ENCODE data around the gene EMILIN1. TPM values are rescaled to one million over a fixed set of nuclear protein-coding genes. Genes with fewer than 3 reads are reported as not detected.
A peak's percentile ranks its signal among the peaks of the same experiment; 100 is the strongest.

The EMILIN1 gene
- total and polyA plus RNA-seq, 10 of the 15 experiments (the other 5 are each of a cell fraction or from before 2014, with no cell fraction given), result 0.01 to 2.3 (median 1.2) TPM; not detected in 2

- TF ChIP-seq, protein P1, sequence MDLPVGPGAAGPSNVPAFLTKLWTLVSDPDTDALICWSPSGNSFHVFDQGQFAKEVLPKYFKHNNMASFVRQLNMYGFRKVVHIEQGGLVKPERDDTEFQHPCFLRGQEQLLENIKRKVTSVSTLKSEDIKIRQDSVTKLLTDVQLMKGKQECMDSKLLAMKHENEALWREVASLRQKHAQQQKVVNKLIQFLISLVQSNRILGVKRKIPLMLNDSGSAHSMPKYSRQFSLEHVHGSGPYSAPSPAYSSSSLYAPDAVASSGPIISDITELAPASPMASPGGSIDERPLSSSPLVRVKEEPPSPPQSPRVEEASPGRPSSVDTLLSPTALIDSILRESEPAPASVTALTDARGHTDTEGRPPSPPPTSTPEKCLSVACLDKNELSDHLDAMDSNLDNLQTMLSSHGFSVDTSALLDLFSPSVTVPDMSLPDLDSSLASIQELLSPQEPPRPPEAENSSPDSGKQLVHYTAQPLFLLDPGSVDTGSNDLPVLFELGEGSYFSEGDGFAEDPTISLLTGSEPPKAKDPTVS (IDR thresholded peaks at IDR 0.05; ENCODE audit: low read depth, low read length), result no peak
- TF ChIP-seq, protein P2, sequence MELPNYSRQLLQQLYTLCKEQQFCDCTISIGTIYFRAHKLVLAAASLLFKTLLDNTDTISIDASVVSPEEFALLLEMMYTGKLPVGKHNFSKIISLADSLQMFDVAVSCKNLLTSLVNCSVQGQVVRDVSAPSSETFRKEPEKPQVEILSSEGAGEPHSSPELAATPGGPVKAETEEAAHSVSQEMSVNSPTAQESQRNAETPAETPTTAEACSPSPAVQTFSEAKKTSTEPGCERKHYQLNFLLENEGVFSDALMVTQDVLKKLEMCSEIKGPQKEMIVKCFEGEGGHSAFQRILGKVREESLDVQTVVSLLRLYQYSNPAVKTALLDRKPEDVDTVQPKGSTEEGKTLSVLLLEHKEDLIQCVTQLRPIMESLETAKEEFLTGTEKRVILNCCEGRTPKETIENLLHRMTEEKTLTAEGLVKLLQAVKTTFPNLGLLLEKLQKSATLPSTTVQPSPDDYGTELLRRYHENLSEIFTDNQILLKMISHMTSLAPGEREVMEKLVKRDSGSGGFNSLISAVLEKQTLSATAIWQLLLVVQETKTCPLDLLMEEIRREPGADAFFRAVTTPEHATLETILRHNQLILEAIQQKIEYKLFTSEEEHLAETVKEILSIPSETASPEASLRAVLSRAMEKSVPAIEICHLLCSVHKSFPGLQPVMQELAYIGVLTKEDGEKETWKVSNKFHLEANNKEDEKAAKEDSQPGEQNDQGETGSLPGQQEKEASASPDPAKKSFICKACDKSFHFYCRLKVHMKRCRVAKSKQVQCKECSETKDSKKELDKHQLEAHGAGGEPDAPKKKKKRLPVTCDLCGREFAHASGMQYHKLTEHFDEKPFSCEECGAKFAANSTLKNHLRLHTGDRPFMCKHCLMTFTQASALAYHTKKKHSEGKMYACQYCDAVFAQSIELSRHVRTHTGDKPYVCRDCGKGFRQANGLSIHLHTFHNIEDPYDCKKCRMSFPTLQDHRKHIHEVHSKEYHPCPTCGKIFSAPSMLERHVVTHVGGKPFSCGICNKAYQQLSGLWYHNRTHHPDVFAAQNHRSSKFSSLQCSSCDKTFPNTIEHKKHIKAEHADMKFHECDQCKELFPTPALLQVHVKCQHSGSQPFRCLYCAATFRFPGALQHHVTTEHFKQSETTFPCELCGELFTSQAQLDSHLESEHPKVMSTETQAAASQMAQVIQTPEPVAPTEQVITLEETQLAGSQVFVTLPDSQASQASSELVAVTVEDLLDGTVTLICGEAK (IDR thresholded peaks at IDR 0.05; ENCODE audit: borderline replicate concordance), result peak; percentile 83
- TF ChIP-seq ZNF687 (IDR thresholded peaks at IDR 0.05) (no peak), NFYB (IDR thresholded peaks at IDR 0.05; ENCODE audit: insufficient read depth, low read depth, low read length) (no peak), ZBED1 (IDR thresholded peaks at IDR 0.05; ENCODE audit: borderline replicate concordance) (no peak), BRCA1 (IDR thresholded peaks at IDR 0.05; ENCODE audit: low read depth, low read length) (no peak), MYB (IDR thresholded peaks at IDR 0.05; ENCODE audit: borderline replicate concordance, low read depth, low read length) (no peak), SRF (IDR thresholded peaks at IDR 0.05; ENCODE audit: low read depth in 2 of 2, low read length in 2 of 2) (0 out of 4 replicates have a peak, but pooled peaks of 1 of the 2 experiments have one; percentile 10), USF2 (IDR thresholded peaks at IDR 0.05; ENCODE audit: borderline replicate concordance, low read depth, low read length) (no peak), BCL3 (IDR thresholded peaks at IDR 0.05; ENCODE audit: borderline replicate concordance, insufficient read depth, low read depth, low read length, poor library complexity, severe bottlenecking) (peak; percentile 52), CREM (IDR thresholded peaks at IDR 0.05; ENCODE audit: low read depth) (no peak; the same call in 1 of the 2 replicates), HCFC1 (IDR thresholded peaks at IDR 0.05; ENCODE audit: low read length) (peak; percentile 57), SUPT20H (IDR thresholded peaks at IDR 0.05; ENCODE audit: borderline replicate concordance, control insufficient read depth, low read depth, low read length) (no peak), CBX5 (IDR thresholded peaks at IDR 0.05; ENCODE audit: low read depth) (0 out of 2 replicates have a peak, but pooled peaks have one; percentile 2), SREBF1 (IDR thresholded peaks at IDR 0.05; ENCODE audit: low read length) (no peak), DPF2 (IDR thresholded peaks at IDR 0.05) (0 out of 2 replicates have a peak, but pooled peaks have one; percentile 20), RBBP5 (conservative IDR thresholded peaks at IDR 0.05) (peak; percentile 88; the same call in 1 of the 2 replicates)
Observed at GRCh38 chr2:27050281-27050995, 28.0 kb upstream of the EMILIN1 start (continued).

Data from GM12878 (cell line).